NB4 (cell line): ENCODE results near the gene RNF125.

Experiments used
- DNase-seq: peaks from one replicate; pipeline ENCODE4 v3.0.0; 2010; ENCODE audit warnings: low read depth
- H3K4me3 ChIP-seq: one replicate; pipeline ENCODE4 v1.5.1; 2011; ENCODE audit warnings: mild to moderate bottlenecking, low read depth, low read length, moderate library complexity
- MYC ChIP-seq: IDR thresholded peaks from 2 replicates; pipeline ENCODE4 v1.6.1; 2011; ENCODE audit warnings: low read depth, low read length
- POLR2A ChIP-seq: IDR thresholded peaks from 2 replicates; pipeline ENCODE4 v1.6.1; 2011; ENCODE audit warnings: mild to moderate bottlenecking; ENCODE audit not compliant: insufficient read length; ENCODE audit errors: extremely low read depth
- TF ChIP-seq, protein P1 (sequence below): IDR thresholded peaks from one replicate; pipeline ENCODE4 v1.5.1; 2012; ENCODE audit warnings: low read depth, low read length
- TF ChIP-seq, protein P2 (sequence below): IDR thresholded peaks from 2 replicates; pipeline ENCODE4 v1.6.1; 2011; ENCODE audit warnings: low read depth, low read length

RNF125 gene

DNA sequence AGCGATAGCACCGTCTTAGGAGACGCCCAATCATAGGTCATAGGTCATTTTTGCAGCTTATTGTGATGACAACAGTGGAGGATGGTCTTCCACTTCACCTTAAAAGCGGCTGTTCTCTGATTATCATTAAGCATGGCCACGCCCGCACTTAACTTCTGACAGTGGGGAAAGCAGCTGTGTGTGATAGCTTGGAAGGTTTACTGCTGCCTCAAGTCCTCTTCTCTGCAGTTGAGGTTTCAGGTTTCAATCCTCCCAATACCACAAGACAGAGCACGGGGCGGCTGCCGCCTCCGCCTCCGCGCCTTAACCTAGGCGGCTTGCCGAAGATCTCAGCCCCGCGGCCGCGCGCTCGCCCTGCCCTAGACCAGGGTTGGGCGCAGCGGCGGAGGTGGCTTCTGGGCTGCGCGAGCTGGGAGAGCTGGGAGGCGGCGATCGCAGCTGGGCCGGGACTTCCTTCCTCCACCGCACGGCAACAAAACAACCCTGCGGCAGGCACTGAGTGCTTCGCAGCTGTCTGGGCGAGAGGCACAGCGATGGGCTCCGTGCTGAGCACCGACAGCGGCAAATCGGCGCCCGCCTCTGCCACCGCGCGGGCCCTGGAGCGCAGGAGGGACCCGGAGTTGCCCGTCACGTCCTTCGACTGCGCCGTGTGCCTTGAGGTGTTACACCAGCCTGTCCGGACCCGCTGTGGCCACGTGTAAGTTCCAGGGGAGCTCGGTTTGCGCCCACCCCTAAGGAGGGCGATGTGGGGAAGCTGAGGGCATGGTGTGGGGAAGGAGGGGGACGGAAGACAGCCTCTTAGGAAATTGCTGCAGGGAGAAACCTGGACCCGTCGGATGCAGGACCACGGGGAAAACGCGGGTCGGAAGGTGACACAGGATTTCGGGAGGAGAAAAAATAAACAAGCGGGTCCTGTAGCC, at the start of gene RNF125:
RNF125 (plus strand) TSS at position 495 of the 920 bp plus-strand sequence; CDS start at position 534, 39 bp downstream.
- TF ChIP-seq, protein P1, sequence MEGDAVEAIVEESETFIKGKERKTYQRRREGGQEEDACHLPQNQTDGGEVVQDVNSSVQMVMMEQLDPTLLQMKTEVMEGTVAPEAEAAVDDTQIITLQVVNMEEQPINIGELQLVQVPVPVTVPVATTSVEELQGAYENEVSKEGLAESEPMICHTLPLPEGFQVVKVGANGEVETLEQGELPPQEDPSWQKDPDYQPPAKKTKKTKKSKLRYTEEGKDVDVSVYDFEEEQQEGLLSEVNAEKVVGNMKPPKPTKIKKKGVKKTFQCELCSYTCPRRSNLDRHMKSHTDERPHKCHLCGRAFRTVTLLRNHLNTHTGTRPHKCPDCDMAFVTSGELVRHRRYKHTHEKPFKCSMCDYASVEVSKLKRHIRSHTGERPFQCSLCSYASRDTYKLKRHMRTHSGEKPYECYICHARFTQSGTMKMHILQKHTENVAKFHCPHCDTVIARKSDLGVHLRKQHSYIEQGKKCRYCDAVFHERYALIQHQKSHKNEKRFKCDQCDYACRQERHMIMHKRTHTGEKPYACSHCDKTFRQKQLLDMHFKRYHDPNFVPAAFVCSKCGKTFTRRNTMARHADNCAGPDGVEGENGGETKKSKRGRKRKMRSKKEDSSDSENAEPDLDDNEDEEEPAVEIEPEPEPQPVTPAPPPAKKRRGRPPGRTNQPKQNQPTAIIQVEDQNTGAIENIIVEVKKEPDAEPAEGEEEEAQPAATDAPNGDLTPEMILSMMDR: no peak
- TF ChIP-seq, protein P2, sequence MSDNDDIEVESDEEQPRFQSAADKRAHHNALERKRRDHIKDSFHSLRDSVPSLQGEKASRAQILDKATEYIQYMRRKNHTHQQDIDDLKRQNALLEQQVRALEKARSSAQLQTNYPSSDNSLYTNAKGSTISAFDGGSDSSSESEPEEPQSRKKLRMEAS: peak; percentile 45; the same call in 1 of the 2 replicates
- peak; percentile 33 for TF ChIP-seq POLR2A
- TF ChIP-seq MYC: no peak; the same call in 1 of the 2 replicates
- DNase-seq: peak; percentile 96
- H3K4me3 ChIP-seq: peak within 1 kb of the TSS; percentile 68

DNA sequence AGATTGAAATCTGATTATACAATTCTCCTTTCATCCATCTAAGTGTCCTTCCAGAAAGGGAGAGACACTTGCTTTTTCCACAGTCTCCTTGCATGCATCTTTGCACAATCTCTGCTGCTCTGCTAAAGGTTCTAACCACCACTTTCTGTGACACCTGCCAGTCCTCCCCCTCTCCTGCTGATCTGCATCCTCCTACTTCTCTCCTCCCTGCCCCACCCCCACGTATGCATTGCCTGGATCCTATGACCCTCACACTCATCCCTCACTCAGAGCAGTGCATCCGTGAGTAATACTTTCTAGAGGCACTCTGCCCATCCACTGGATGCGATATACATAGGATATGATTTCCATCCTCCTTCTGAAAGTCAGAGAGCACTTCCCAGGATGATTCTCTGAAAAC, 48.0 kb upstream of the RNF125 start:
- no peak for TF ChIP-seq MYC
- no peak for TF ChIP-seq POLR2A
- TF ChIP-seq, protein P1: no peak
- TF ChIP-seq, protein P2: no peak
- no peak for DNase-seq
- no peak overlapping the region for H3K4me3 ChIP-seq

DNA sequence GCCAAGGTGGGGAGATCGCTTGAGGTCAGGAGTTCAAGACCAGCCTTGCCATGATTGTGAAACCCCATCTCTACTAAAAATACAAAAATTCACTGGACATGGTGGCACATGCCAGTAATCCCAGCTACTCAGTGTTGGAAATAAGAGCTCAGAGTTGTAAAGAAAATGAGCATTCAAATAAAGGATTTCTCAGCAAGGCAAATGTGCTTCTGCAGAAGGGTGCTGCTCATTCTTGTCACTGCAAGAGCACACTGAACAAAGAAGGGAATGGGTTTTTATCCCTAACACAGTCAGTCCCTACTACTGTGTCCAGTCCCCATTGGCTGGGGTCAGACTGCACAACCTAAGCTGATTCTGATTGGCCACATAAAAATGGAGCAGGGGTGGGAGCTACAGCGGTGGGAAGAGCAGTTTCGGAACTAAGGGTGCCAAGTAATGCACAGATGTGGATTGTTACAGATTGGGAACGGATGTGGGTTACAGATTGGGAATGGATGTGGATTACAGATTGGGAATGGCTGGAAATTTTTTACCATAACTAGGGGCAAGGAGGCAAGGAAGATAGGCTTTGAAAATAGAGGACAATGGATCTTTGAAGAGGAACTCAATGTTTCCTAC, 44.6 kb upstream of the RNF125 start:
- no peak overlapping the region for H3K4me3 ChIP-seq
- TF ChIP-seq POLR2A (no peak), MYC (no peak)
- TF ChIP-seq, protein P1: no peak
- TF ChIP-seq, protein P2: no peak
- no peak for DNase-seq

DNA sequence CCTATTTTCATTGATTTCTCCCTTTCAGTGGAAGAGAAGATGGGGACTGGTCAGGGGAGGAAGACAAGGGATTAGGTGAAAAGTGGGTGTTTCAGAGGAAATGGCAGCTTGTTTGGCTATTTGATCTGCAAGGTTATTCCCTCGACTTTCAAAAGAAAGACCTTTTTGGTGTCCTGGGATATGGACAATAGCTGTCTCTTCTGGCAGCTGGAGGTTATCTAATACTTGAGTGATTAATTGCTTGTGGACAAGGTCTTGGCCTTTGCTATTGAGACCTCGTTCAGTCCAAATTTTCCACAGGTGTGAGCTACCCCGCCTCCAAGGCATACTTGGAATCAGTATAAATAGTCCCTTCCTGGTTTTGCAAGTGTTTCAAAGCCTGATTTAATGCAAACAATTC, 42.4 kb upstream of the RNF125 start:
- DNase-seq: no peak
- TF ChIP-seq, protein P2: no peak
- TF ChIP-seq, protein P1: no peak
- TF ChIP-seq POLR2A: no peak
- TF ChIP-seq MYC: no peak
- H3K4me3 ChIP-seq: no peak overlapping the region

DNA sequence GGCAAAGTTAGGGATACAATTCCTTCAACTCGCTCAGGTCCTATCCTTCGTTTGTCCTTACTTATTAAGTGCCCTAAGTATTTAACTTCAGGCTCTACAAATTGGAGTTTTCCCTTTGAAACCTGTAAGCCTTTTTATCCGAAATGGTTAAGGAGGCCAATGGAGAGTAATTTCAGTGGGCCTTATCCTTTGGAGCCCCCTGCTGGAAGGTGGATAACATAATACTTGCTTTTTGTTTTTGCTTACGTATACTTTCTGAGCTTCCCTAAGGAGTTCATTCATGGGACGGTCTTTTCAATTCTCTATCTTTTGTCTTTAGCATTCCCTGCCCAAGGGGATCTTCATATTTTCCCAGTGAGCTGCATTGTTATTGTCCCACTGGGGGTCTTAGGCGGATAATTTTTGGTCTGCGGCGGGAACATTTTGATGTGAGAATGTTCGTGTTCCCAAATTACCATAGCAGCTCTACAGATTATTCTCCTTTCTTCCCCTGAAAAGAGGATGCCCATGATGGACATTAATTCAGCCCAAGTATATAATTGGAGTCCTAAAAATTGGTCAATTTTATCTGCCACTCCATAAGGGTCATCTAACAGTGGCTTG, 41.3 kb upstream of the RNF125 start:
- no peak overlapping the region for H3K4me3 ChIP-seq
- TF ChIP-seq, protein P2: no peak
- no peak for TF ChIP-seq POLR2A
- TF ChIP-seq, protein P1: peak; percentile 58
- peak; percentile 70 for DNase-seq
